Sigmoid colon (tissue), 4 donors: ENCODE data around the gene FZR1.

Experiments used
- EP300 ChIP-seq, 4 donors: sonication (generic); formaldehyde crosslinking; IDR thresholded peaks; one replicate each; pipeline ENCODE4 v1.6.1; 2017; ENCODE audit warnings: antibody characterized with exemption in 4 of 4
- POLR2A ChIP-seq, 2 donors: fragments of 450-650 bp; IDR thresholded peaks; one replicate each; pipeline ENCODE4 v1.6.1; 2016; ENCODE audit warnings: antibody characterized with exemption in 2 of 2, mild to moderate bottlenecking in 2 of 2, moderate library complexity in 2 of 2
- POLR2AphosphoS5 ChIP-seq, 4 donors: sonication (generic); formaldehyde crosslinking; IDR thresholded peaks; one replicate each; pipeline ENCODE4 v1.6.1; 2017; ENCODE audit warnings: antibody characterized with exemption in 4 of 4
- TF ChIP-seq, protein P1 (sequence below), 4 experiments: fragments of 450-650 bp in 3 of 4; fragments of 200-600 bp in 1 of 4; IDR thresholded peaks; one replicate each; pipeline ENCODE4 v1.5.1; 2016 to 2019; ENCODE audit warnings: antibody characterized with exemption in 4 of 4, mild to moderate bottlenecking in 3 of 4, moderate library complexity in 2 of 4

DNA sequence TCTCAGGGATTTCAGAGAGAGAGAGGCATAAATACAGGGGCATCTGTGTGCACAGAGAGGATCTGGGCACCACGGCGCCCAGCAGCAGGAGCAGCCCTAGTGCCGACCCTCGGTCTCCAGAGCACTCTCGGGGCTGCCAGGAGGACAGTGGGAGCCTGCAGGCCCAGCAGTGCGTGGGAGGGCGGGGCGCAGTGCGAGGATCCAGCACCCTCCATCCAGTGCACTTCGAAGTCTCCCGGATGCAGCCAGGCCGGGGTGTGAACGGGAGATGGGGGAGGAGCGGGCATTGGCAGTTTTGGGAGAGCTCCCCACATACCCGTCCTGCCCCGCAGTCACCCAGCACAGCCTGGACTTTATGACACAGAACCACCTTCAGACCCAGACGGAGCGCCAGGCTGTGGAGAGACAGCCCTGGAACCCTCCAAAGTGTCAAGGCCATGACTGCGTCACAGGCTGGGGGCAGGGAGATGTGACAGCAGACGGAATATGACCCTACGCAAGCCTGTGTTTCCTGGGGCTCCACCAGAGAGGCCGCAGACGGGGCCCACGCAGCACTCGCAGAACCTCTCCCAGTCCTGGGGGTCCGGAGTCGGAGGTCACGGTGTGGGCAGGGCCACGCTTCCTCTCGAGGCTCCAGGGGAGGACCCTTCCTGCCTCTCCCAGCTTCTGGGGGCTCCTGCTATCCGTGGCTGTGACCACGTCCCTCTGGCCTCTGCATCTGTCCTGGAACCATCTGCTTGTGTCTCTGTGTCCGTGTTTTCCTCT lies 18.1 kb downstream of the FZR1 start:
- TF ChIP-seq POLR2AphosphoS5 (IDR thresholded peaks at IDR 0.05) (no peak), POLR2A (IDR thresholded peaks at IDR 0.05) (no peak), EP300 (IDR thresholded peaks at IDR 0.05) (no peak)
- TF ChIP-seq, protein P1, sequence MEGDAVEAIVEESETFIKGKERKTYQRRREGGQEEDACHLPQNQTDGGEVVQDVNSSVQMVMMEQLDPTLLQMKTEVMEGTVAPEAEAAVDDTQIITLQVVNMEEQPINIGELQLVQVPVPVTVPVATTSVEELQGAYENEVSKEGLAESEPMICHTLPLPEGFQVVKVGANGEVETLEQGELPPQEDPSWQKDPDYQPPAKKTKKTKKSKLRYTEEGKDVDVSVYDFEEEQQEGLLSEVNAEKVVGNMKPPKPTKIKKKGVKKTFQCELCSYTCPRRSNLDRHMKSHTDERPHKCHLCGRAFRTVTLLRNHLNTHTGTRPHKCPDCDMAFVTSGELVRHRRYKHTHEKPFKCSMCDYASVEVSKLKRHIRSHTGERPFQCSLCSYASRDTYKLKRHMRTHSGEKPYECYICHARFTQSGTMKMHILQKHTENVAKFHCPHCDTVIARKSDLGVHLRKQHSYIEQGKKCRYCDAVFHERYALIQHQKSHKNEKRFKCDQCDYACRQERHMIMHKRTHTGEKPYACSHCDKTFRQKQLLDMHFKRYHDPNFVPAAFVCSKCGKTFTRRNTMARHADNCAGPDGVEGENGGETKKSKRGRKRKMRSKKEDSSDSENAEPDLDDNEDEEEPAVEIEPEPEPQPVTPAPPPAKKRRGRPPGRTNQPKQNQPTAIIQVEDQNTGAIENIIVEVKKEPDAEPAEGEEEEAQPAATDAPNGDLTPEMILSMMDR (IDR thresholded peaks at IDR 0.05): no peak
